DOHH2 (cell line): Measurements from ENCODE around the gene RIOK3.

ENCODE experiments used
- H3F3A ChIP-seq: fragments of 200-600 bp; sonication (generic), shearing (Covaris generic); 2 replicates; pipeline ENCODE4 v1.6.0; 2016; ENCODE audit warnings: antibody characterized with exemption, mild to moderate bottlenecking; ENCODE audit not compliant: control insufficient read depth, insufficient read depth
- H3K27ac ChIP-seq: fragments of 200-600 bp; sonication (generic); 2 replicates; pipeline ENCODE4 v1.5.1; 2014; ENCODE audit warnings: low read depth, mild to moderate bottlenecking, low read length, moderate library complexity
- H3K27me3 ChIP-seq: fragments of 200-600 bp; sonication (generic); 2 replicates; pipeline ENCODE4 v1.6.1; 2014; ENCODE audit warnings: mild to moderate bottlenecking, low read length, mixed read lengths; ENCODE audit not compliant: control insufficient read depth
- H3K36me3 ChIP-seq: fragments of 200-600 bp; sonication (generic); 2 replicates; pipeline ENCODE4 v1.6.1; 2014; ENCODE audit warnings: mild to moderate bottlenecking, low read length, moderate library complexity, mixed read lengths; ENCODE audit not compliant: control insufficient read depth
- H3K4me1 ChIP-seq: fragments of 200-600 bp; sonication (generic); 2 replicates; pipeline ENCODE4 v1.6.1; 2014; ENCODE audit warnings: mild to moderate bottlenecking, low read length, mixed read lengths; ENCODE audit not compliant: control insufficient read depth
- H3K4me2 ChIP-seq: fragments of 200-600 bp; sonication (generic); 2 replicates; pipeline ENCODE4 v1.6.0; 2014; ENCODE audit warnings: mild to moderate bottlenecking, low read length, moderate library complexity
- H3K4me3 ChIP-seq: fragments of 200-600 bp; sonication (generic); 2 replicates; pipeline ENCODE4 v1.5.1; 2014; ENCODE audit warnings: mild to moderate bottlenecking, low read length, mixed read lengths
- H3K79me2 ChIP-seq: fragments of 200-600 bp; sonication (generic); 2 replicates; pipeline ENCODE4 v1.6.1; 2014; ENCODE audit warnings: mild to moderate bottlenecking, low read length, mixed read lengths; ENCODE audit not compliant: control insufficient read depth
- H3K9me2 ChIP-seq: fragments of 200-600 bp; sonication (generic); replicated peaks from 2 replicates; pipeline ENCODE4 v1.6.1; 2014; ENCODE audit warnings: mild to moderate bottlenecking, low read length, mixed read lengths; ENCODE audit not compliant: control insufficient read depth
- H3K9me3 ChIP-seq: fragments of 200-600 bp; sonication (generic); 2 replicates; pipeline ENCODE4 v1.6.1; 2014; ENCODE audit warnings: antibody characterized with exemption, low read length, mixed read lengths; ENCODE audit not compliant: control insufficient read depth, insufficient read depth
- H4K20me1 ChIP-seq: fragments of 200-600 bp; sonication (generic); 2 replicates; pipeline ENCODE4 v1.6.0; 2014; ENCODE audit warnings: low read depth, mild to moderate bottlenecking, antibody characterized with exemption, low read length, moderate library complexity; ENCODE audit not compliant: control insufficient read depth, insufficient read depth
- EZH2phosphoT487 ChIP-seq: fragments of 200-600 bp; sonication (generic); IDR thresholded peaks from 2 replicates; pipeline ENCODE4 v1.6.1; 2017; ENCODE audit warnings: borderline replicate concordance, mild to moderate bottlenecking, antibody characterized with exemption, low read length, moderate library complexity, mixed read lengths
- TF ChIP-seq, protein P1 (sequence below): fragments of 200-600 bp; sonication (generic); IDR thresholded peaks from one replicate; pipeline ENCODE4 v1.5.1; 2014; ENCODE audit warnings: antibody characterized with exemption, mild to moderate bottlenecking, low read depth, low read length; ENCODE audit not compliant: poor library complexity, severe bottlenecking

RIOK3 gene

DNA sequence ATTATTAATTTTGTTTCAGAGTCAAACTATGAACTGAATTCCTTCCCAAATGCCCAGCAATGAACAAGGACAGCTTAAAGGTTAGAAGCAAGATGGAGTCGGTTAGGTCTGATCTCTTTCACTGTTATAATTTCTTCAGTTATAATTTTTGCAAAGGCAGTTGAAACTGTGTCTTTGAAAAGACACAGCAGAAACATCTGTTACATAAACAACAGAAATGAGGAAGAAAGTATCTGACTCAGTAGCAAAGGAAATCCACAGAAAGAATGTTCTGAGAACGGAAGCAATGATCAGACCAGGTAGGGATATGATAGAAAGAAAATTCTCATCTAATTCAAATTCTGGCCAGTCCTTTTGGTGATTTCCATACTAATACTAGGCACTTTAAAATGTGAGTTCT is 45.0 kb downstream of the RIOK3 start:
- H3K4me3 ChIP-seq: peak overlapping the region; percentile 72

DNA sequence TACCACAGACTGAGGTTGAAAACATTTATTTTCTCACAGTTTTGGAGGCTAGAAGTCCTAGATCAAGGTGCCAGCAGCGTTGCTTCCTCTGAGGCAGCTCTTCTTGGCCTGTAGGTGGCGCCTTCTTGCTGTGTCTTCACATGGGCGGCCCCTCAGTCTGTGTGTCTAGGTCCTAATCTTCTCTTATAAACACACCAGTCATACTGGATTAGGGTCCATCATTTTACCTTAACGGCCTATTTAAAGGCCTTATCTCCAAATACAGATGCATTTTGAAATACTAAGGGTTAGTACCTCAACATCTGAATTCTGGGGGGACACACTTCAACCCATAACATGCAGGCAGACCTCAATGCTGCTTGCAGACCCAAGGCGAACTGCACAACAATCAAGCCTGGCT is 45.8 kb downstream of the RIOK3 start:
- Histone ChIP-seq H3K79me2 (peaks cover 5% of the 10 kb centered on the region), H3K27ac (peak overlapping the region; percentile 79), H3K9me3 (no peaks in the 10 kb centered on the region), H3K9me2 (no peaks in the 10 kb centered on the region), H3K4me1 (peaks cover 62% of the 10 kb centered on the region), H3K27me3 (no peaks in the 10 kb centered on the region), H3K36me3 (peaks cover 4% of the 10 kb centered on the region; the same call in 1 of the 2 replicates), H4K20me1 (no peaks in the 10 kb centered on the region), H3K4me2 (peak overlapping the region; percentile 96), H3F3A (peaks cover 12% of the 10 kb centered on the region), H3K4me3 (peak overlapping the region; percentile 72)
- no peak for TF ChIP-seq EZH2phosphoT487
- TF ChIP-seq, protein P1, sequence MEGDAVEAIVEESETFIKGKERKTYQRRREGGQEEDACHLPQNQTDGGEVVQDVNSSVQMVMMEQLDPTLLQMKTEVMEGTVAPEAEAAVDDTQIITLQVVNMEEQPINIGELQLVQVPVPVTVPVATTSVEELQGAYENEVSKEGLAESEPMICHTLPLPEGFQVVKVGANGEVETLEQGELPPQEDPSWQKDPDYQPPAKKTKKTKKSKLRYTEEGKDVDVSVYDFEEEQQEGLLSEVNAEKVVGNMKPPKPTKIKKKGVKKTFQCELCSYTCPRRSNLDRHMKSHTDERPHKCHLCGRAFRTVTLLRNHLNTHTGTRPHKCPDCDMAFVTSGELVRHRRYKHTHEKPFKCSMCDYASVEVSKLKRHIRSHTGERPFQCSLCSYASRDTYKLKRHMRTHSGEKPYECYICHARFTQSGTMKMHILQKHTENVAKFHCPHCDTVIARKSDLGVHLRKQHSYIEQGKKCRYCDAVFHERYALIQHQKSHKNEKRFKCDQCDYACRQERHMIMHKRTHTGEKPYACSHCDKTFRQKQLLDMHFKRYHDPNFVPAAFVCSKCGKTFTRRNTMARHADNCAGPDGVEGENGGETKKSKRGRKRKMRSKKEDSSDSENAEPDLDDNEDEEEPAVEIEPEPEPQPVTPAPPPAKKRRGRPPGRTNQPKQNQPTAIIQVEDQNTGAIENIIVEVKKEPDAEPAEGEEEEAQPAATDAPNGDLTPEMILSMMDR: peak; percentile 98

More for the DNA sequence above, 45.0 kb downstream of the RIOK3 start:
- Histone ChIP-seq H3K4me2 (peak overlapping the region; percentile 96), H3K9me2 (no peaks in the 10 kb centered on the region), H3K36me3 (no peaks in the 10 kb centered on the region), H4K20me1 (no peaks in the 10 kb centered on the region), H3K4me1 (peaks cover 62% of the 10 kb centered on the region), H3K9me3 (no peaks in the 10 kb centered on the region), H3K27ac (peak overlapping the region; percentile 79), H3F3A (peaks cover 12% of the 10 kb centered on the region), H3K79me2 (no peaks in the 10 kb centered on the region), H3K27me3 (no peaks in the 10 kb centered on the region)
- TF ChIP-seq, protein P1: no peak
- TF ChIP-seq EZH2phosphoT487: no peak

DNA sequence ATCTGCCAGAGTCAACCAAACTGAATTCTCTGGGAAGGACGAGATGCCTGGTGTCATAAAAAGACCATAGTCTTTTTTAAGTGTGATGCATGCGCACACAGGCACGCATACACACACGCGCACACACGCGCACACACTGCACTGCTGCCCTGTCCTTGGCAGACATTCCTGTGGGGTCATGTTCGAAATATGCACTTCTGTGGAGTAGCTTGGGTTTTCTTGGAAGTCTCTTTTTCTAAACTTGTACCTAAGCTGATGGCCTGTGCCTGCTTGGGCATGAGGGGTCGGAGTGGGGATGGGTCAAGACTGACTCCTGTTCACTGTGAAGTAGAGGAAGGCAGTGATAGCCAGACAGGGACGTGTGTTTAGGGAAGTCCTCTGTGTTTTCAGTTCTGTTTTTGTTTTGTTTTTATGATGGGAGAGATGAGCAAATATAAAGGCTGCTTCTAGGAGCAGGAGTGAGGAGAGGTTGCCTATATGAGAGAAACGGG is 46.2 kb downstream of the RIOK3 start:
- H3K27ac ChIP-seq: peak overlapping the region; percentile 79

More for the DNA sequence above, 46.2 kb downstream of the RIOK3 start:
- peaks cover 65% of the 10 kb centered on the region for H3K4me1 ChIP-seq
- no peaks in the 10 kb centered on the region for H3K9me3 ChIP-seq
- peaks cover 10% of the 10 kb centered on the region for H3K79me2 ChIP-seq
- peaks cover 12% of the 10 kb centered on the region for H3F3A ChIP-seq
- H3K4me3 ChIP-seq: peak overlapping the region; percentile 72
- TF ChIP-seq, protein P1: no peak
- no peak for TF ChIP-seq EZH2phosphoT487
- H3K4me2 ChIP-seq: peak overlapping the region; percentile 96
- peaks cover 4% of the 10 kb centered on the region; the same call in 1 of the 2 replicates for H3K36me3 ChIP-seq
- H3K27me3 ChIP-seq: no peaks in the 10 kb centered on the region
- H3K9me2 ChIP-seq: no peaks in the 10 kb centered on the region
- no peaks in the 10 kb centered on the region for H4K20me1 ChIP-seq
